Neural crest cell (in vitro differentiated cells): ENCODE measurements around the gene TMEM151B. TPM values are rescaled to one million over a fixed set of nuclear protein-coding genes. Genes with fewer than 3 reads are reported as not detected.

Source experiments
- DNase-seq: peaks from one replicate; pipeline ENCODE4 v3.0.0; 2021; ENCODE audit warnings: low read depth, mixed read lengths, low spot score
- H3K27ac Mint-ChIP-seq: one replicate; pipeline ENCODE4 v1.8.0; 2021; ENCODE audit warnings: mild to moderate bottlenecking, mixed read lengths; ENCODE audit not compliant: unreplicated experiment
- H3K27me3 Mint-ChIP-seq: 2 replicates; pipeline ENCODE4 v1.8.0; 2021; ENCODE audit warnings: low read depth, mild to moderate bottlenecking, mixed read lengths
- H3K36me3 Mint-ChIP-seq: 2 replicates; pipeline ENCODE4 v1.8.0; 2021; ENCODE audit warnings: low read depth, mild to moderate bottlenecking, mixed read lengths
- H3K4me1 Mint-ChIP-seq: 2 replicates; pipeline ENCODE4 v1.8.0; 2021; ENCODE audit warnings: mixed read lengths
- H3K4me3 Mint-ChIP-seq: one replicate; pipeline ENCODE4 v1.8.0; 2021; ENCODE audit warnings: mild to moderate bottlenecking, mixed read lengths
- H3K9me3 Mint-ChIP-seq: 2 replicates; pipeline ENCODE4 v1.8.0; 2021; ENCODE audit warnings: mixed read lengths
- CTCF ChIP-seq: fragments of 200-600 bp; sonication (generic); conservative IDR thresholded peaks from 2 replicates; pipeline ENCODE4 v1.5.0; 2021; ENCODE audit warnings: antibody characterized with exemption, mild to moderate bottlenecking
- long read RNA-seq: library from polyadenylated mRNA; unstranded; transcript quantifications from one replicate; pipeline ENCODE4 v2.0.0, GENCODE V29; 2020
- total RNA-seq: library from RNA; stranded (reverse); gene quantifications from 2 replicates; pipeline ENCODE4 v1.2.1, GENCODE V29; 2021

Gene TMEM151B
- 19.0 and 21.2 TPM in 2 replicates for total RNA-seq
- long read RNA-seq, partial matches to known transcripts = 0 of 1 reads
- long read RNA-seq, other reads (novel, unspliced or antisense) = 1 of 1 reads

GRCh38 chr6:44269921-44270525, at the start of gene TMEM151B:
Gene TMEM151B (plus strand): TSS chr6:44270450. CDS start chr6:44270743, 293 bp downstream.
- no peak for DNase-seq
- H3K27ac Mint-ChIP-seq = peak within 1 kb of the TSS; percentile 62
- peaks cover 62% of the 10 kb centered on the region for H3K4me1 Mint-ChIP-seq
- H3K27me3 Mint-ChIP-seq = peaks cover 22% of the 10 kb centered on the region
- H3K4me3 Mint-ChIP-seq = peak within 1 kb of the TSS; percentile 89
- H3K9me3 Mint-ChIP-seq = no peaks in the 10 kb centered on the region
- no peak for TF ChIP-seq CTCF
- peaks cover 4% of the 10 kb centered on the region for H3K36me3 Mint-ChIP-seq

- Mint-ChIP-seq H3K27ac (no peak overlapping the region), H3K9me3 (no peaks in the 10 kb centered on the region), H3K36me3 (no peaks in the 10 kb centered on the region), H3K4me3 (peak overlapping the region; percentile 76), H3K27me3 (peaks cover 16% of the 10 kb centered on the region), H3K4me1 (peaks cover 53% of the 10 kb centered on the region)
- DNase-seq = no peak
- no peak for TF ChIP-seq CTCF
These were observed 49.3 kb upstream of the TMEM151B start for GRCh38 chr6:44220913-44221290.

- Mint-ChIP-seq H3K27ac (no peak overlapping the region), H3K9me3 (no peaks in the 10 kb centered on the region), H3K36me3 (no peaks in the 10 kb centered on the region), H3K4me3 (peak overlapping the region; percentile 76), H3K27me3 (peaks cover 16% of the 10 kb centered on the region), H3K4me1 (peaks cover 58% of the 10 kb centered on the region)
- peak; percentile 55 for DNase-seq
- TF ChIP-seq CTCF = peak; percentile 70
These were observed 48.8 kb upstream of the TMEM151B start for GRCh38 chr6:44221291-44221960.

- no peak for DNase-seq
- Mint-ChIP-seq H3K36me3 (no peaks in the 10 kb centered on the region), H3K4me1 (peaks cover 58% of the 10 kb centered on the region), H3K27ac (no peak overlapping the region), H3K9me3 (no peaks in the 10 kb centered on the region), H3K27me3 (peaks cover 12% of the 10 kb centered on the region), H3K4me3 (peak overlapping the region; percentile 87)
- TF ChIP-seq CTCF = no peak
These were observed 48.3 kb upstream of the TMEM151B start for GRCh38 chr6:44221961-44222335.

GRCh38 chr6:44222486-44223318, 47.5 kb upstream of the TMEM151B start:
- no peak for TF ChIP-seq CTCF
- H3K36me3 Mint-ChIP-seq = no peaks in the 10 kb centered on the region
- H3K27me3 Mint-ChIP-seq = peaks cover 11% of the 10 kb centered on the region
- peaks cover 61% of the 10 kb centered on the region for H3K4me1 Mint-ChIP-seq
- H3K9me3 Mint-ChIP-seq = no peaks in the 10 kb centered on the region
- peak overlapping the region; percentile 71 for H3K27ac Mint-ChIP-seq
- DNase-seq = no peak
- H3K4me3 Mint-ChIP-seq = peak overlapping the region; percentile 87
